GM19240 (cell line): ENCODE measurements around the gene FBLIM1.

Experiments
- DNase-seq: peaks from one replicate; pipeline ENCODE4 v3.0.0; 2011; ENCODE audit warnings: low spot score; ENCODE audit not compliant: insufficient read length

The FBLIM1 gene

DNA sequence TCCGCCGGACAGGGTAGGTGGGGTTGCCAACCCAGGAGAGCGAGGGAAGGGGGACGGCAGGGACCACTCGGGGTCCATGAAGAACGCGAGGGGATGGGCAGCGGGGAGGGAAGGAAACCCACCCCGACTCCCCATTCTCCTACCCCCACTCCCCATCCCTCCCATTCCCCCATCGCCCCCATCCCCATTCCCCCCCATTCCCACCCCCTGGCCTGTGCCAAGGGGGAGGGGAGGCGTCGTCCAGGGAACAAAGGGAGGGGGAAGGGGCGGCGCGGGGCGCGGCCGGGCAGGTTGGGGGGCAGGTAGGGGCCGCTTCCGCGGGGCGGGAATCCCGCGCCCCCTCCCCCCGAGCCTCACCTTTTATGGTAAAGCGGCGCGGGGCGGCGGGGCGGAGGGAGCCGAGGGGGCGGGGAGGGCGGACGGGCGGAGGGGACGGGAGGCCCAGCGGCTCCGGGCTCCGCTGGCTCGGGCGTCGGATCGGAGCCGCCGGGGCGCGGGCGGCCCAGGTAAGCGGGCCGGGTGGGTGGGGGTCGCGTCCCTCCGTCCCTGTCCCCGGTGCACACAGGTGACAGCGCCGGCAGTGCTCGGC, at the start of gene FBLIM1:
FBLIM1 (plus strand) TSS at position 453 of the 589 bp plus-strand sequence. CDS start 6,189 bp downstream, outside the sequence.
- no peak for DNase-seq

DNA sequence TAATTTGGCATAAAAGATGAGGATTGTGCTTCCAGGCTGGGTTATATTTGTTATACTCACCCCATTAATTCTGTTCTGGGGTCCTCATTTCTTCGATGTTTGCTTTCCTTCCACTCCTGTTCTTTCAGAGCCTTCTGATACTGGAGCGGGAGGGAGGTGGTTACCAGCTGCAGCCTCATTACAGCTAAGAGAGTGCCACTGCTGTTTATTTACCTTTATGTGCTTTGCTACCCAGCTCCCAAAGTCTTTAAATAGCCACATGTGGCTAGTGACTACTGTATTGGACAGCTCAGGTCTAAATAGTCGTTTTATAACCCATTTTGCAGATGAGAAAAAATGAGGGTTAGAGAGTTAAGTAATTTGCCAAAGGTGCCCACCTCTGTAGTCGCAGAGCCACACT, 49.4 kb upstream of the FBLIM1 start:
- DNase-seq = no peak

DNA sequence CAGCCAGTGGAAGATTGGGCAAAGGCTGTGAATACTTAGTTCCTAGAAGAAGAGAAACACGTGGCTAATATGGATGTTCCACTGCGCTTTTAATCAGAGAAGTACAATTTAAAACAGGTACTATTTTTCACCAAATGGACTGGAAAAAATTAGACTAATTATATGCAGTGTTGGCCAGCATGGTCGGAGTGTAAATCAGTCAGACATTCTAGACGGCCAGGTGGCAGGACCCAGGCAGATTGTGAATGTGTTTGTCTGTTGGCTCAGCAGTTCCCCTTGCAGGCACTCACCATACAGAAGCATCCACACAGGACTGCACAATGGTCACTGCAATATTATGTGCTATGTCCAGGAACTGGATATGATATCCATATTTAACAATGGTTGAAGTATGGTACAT, 46.4 kb upstream of the FBLIM1 start:
- DNase-seq = no peak

DNA sequence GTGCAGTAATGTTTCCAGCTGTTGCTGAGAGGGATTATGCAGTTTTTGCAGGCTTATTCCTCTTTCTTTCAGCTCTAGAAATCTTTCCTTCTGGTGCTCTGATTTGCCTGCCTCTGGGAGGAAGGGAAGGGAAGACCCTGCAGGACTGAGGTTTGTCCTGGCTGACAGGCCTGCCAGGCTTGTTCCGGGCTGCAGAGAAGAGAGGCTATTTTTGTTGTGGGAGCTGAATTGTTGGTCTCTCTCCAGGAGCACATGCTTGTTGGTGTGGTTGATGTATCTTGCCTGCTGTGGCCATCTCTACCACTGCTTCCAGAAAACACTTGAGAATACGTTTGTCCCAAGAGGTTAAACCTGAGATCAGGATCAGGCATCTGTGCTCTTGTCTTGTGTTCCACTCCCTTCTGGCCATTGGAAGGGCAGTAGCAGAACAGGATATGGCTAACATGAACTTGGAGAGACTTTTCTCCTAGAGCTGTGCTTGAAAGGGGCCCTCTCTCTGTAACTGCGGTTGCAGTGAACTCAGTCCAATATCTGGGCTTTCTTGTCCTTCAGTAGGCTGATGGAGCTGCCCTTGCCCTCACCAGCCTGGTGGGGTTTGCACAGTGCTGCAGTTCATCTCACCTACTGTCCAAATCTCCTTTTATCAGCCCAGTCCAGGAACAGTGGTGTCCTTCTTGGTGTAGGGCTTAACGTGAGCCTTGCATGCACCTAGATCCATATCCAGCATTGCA, 44.0 kb upstream of the FBLIM1 start:
- DNase-seq = no peak

DNA sequence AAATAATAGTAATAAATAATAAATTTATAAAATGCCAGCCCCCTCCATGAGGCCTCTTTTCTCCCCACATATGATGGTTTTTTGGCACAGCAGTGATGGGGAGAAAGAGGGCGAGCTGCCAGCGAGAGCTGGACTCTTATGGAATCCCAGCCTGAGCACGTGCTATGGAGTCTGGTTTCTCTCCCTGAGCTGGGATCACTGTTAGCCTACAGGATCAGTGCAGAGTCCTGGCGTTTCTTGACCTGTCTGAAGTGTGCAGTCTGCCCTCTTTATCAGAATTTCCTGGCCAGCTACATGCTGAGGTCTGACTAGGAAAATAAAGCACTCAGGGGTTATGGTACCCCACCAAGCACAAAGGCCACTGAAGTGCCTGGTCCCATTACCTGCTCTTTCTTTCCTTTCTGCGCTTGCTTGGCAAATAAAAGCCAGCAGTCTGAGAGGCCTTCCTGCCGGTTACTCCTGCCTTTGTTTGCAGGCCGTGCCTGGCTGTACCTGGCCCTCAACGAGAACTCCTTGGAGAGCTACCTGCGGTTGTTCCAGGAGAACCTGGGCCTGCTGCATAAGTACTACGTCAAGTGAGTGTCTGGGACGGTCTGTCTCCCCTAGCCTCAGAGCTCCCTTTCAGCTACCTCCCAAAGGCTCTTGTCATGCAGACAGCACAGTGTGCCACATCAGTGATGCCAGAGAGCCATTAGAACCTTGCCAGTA, 41.0 kb upstream of the FBLIM1 start:
- DNase-seq = no peak

DNA sequence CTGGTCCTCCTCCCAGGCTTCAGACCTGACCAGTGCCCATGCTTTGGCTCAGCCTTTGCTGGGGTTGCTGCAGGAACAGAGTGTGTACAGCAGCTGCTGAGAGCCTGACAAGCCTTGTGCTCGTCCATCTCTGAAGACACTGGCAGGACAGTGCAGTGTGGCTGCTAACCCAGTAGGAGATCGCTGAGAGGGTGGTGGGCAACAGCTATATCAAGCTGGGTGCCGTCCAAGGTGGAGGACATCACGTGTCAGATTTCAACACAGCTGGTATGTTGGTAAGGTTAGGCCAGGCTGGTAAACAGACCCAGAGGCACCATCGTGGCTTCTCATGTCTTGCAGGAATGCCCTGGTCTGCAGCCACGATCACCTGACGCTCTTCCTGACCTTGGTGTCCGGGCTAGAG, 40.4 kb upstream of the FBLIM1 start:
- no peak for DNase-seq

DNA sequence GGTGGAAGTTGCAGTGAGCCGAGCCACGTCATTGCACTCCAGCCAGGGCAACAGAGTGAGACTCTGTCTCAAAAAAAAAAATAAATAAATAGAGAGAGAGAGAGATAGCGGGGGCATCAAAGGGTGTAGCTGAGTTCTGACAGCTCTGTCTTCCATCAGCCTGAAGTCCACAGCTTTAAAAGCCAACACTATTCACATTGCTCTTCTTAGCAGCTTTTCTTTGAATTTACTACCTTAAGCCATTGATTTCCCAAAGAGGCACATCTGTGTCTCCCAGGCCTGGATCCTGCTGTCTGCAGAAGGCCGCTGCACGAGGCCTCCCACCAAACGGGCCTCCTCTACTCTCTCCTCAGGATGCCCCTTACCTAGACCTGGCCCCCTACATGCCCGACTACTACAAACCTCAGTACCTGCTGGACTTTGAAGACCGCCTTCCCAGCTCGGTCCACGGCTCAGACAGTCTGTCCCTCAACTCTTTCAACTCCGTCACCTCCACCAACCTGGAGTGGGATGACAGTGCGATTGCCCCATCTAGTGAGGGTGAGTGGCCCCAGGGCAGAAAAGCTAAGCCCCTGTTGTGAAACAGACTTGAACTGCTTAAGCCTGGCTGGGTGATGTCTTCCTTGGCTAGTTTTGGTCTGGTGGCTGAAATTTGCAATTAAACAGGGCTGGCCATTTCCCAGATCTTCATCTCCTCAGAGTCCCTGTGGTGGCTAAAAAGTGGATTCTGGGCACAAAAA, 39.0 kb upstream of the FBLIM1 start:
- no peak for DNase-seq

DNA sequence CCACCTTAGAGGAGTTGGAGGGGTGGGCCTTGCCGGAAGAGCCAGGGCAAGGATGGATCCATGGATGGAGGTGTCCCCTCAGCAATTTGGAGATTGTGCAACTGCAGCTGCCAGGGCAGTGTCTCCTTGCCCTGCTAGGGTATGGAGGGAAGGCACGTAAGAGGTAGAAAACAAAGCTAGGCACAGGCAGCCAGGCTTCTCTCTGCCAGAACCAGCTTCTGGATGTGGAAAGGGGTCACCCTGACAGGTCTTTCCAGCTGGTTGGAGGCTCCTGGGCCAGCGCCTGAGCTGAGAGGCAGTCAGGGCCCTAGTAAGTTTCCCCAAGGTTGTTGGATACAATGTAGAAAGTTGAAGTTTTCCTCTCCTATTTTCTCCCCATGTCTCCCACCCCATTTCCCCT, 37.7 kb upstream of the FBLIM1 start:
- no peak for DNase-seq

DNA sequence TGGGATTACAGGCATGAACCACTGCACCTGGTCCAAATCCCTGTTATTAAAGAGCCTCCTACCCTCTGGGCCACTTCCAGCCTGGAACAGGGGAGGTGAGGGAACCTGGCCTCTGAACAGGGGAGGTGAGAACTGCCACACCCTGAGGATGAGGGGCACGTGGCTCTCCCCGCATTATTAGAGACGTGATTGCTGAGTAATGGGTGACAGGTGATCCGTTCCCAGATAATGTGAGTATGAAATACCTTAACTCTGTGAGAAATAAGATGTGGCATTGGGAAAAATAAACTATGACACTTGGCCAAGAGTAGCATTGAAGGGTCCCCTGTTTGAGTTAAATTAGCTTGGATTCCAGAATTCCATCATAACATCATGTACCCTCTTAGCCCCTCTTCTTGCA, 36.2 kb upstream of the FBLIM1 start:
- DNase-seq = no peak

GRCh38 chr1:15722836-15723532, 35.6 kb upstream of the FBLIM1 start:
- no peak for DNase-seq

DNA sequence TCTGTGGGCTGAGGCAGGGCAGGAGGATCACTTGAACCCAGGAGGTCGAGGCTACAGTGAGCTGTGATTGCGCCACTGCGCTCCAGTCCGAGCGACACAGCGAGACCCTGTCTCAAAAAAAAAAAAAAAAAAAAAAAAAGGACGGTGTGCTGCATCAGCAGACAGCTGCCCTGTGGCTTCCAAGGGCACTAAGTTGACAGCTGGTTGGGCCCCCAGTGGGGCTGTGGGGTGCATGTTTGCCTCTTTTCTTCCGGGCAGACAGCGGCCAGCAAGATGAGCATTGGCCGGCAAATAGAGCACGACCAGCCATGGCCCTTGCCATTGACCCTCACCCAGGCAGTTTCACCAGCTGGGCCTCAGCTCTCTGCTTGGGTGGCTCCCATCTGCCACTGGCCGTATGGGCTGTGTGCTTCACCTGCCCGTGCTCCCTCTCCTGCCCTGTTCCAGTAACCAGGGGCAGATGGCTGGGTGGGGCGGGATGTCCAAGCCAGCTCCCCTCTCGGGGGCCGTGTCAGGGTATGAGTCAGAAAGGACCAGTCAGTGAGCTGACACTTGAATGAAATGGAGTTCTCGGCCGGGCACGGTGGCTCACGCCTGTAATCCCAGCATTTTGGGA, 34.9 kb upstream of the FBLIM1 start:
- DNase-seq = no peak

GRCh38 chr1:15724949-15725880, 33.4 kb upstream of the FBLIM1 start:
- DNase-seq = no peak

DNA sequence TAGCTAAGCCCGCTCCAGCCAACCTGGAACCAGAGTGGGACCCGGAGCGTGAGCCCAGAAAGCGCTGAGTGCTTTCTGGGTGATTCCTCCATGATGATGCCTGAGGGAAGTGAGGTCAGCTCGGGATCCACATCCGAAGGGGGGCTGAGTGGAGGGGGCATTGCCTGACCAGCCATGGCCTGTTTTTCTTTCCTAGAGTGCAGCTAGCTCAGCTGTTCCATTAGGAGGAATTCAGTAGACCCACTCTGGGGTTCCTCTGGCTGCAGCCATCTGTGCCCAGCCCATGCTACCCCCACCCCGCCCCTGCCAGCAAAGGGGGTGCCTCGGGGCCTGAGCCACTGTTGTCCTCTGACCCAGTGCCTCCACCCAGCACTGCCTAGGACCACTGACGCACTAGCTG, 32.1 kb upstream of the FBLIM1 start:
- no peak for DNase-seq

- DNase-seq = no peak
Measured at GRCh38 chr1:15727021-15727420, 31.6 kb upstream of the FBLIM1 start.

DNA sequence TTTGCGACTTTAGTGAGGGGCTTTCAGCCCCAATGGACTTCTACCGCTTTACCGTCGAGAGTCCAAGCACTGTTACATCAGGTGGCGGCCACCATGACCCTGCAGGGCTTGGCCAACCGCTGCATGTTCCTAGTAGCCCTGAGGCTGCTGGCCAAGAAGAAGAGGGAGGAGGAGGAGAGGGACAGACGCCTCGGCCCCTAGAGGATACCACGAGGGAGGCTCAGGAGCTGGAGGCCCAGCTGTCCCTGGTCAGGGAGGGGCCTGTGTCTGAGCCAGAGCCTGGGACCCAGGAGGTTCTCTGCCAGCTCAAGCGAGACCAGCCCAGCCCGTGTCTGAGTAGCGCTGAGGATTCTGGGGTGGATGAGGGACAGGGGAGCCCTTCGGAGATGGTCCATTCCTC, 31.2 kb upstream of the FBLIM1 start:
- no peak for DNase-seq

DNA sequence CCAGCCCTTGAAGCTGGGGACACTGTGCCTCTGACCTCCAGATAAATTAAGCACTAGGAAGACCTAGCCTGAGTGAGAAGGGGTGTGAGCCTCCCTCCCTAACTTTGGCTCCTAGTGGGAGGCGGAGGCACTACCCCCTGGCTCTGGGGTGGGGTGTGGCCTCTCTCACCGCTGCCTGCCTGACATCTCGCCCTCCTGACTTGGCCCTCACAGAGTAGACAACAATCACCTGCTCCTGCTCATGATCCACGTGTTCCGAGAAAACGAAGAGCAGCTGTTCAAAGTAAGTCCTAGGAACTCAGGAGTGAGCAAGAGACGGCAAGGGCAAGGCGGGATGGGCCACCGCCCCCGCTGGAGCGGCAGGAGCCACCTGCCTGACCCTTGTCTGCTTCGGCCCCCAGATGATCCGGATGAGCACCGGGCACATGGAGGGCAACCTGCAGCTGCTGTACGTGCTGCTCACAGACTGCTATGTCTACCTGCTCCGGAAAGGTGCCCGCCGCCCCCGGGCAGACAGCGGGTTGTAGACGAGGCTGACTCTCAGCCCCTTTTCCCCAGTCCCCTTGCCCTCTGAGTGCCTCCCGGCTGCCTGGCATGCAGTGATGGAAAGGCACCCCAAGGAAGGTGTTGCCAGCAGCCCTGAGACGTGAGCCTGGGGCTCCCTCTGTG, 30.6 kb upstream of the FBLIM1 start:
- no peak for DNase-seq

GRCh38 chr1:15728937-15729657, 29.5 kb upstream of the FBLIM1 start:
- DNase-seq = no peak

- DNase-seq = no peak
Measured at GRCh38 chr1:15730423-15730822, 28.2 kb upstream of the FBLIM1 start.

DNA sequence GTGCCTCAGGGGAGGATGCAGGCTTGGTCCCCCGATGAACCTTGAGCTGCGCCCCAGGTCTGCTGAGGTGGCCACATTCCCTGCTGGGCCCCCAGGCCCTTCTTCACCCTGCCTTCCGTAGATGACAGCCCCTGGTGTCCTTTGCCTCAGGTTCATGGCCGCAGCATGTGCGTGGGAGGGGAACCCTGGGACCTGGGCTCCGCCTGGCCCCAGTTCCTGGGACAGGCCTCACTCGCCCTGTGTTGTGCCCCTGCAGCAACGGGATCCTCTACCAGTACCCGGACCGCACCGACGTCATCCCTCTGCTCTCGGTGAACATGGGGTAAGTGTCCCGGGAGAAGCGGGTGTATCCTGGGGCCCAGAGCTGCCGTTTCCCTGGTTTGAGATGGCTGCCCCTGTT, 27.7 kb upstream of the FBLIM1 start:
- DNase-seq = no peak
